Measurements from ENCODE around the gene PHF1.

PHF1 gene

DNA sequence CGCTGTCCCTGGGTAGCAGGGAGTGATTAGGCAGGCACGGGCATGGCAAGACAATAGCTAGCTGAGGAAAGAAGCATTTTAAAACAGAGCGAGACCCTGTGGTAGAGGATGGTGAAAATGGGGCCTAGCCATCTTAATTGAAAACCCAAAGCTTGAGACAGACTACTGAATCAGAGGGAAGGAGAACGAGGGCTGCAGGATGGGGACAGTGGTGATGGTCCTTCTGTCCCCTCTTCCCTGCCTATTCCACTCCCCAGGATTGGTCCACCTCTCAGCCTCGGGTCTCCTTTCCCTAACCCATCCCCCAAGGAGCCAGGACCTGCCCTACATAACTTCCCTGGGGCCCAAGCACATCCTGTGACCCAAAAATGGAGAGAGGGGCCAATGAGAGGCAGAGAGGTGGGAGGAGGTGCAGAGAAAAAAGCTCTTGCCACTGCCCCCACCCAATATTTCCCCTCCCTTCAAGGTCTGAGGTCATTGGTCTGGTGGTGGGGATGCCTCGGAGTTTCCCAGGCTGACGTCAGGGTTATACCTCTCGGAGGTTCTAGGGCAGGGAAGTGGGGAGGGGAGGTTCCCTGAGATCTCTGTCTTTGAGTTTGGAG is 8.0 kb downstream of the PHF1 start:
- no peak for DNase-seq

DNA sequence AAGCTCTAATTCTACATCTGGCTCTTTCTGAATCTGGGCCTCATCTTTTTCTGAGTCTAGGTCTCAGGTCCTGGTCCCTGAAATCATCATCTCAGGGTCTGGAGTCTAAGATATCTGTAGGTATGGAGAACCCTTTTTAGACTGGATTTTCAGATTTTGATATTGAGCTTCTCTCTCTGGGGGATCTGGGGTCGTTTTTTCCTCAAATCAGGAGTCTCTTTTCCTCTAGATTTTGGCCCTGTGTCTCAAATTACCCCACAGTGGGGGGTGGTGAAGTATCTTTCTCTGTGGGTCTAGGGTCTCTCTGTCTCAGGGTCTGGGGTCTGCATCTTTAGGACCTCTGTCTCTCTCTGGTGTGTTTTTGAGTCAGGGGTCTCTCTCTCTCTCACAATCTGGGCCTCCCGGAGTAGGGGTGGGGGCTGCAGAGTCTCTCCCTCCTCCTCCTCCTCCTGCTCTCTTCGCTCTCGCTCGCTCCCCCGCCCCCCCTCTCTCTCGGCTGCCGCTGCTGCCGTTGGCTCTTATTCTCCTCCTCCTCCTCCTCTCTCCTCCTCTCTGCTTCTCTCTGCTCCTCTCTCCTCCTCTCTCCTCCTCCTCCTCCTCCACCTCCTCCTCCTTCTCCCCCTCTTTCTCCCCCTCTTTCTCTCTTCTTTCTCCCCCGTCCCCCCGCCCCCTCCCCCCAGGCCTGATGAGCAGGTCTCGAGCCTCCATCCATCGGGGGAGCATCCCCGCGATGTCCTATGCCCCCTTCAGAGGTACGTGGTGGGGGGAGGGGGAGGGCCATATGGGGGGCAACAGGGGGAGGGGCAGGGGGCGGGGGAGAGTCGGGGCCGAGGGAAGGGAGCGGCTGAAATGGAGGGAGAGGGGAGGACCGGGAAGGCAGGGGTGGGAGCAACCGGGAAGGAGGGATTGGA is 9.0 kb downstream of the PHF1 start, which contains the start of gene SYNGAP1:
Gene SYNGAP1 (plus strand): TSS at position 486 of the 911 bp plus-strand sequence. CDS start 200 bp downstream, at position 686.
- DNase-seq = peak; percentile 77

GRCh38 chr6:33420491-33421343 is 9.9 kb downstream of the PHF1 start:
- peak; percentile 71 for DNase-seq

GRCh38 chr6:33421344-33421643 is 10.5 kb downstream of the PHF1 start:
- DNase-seq = no peak

DNA sequence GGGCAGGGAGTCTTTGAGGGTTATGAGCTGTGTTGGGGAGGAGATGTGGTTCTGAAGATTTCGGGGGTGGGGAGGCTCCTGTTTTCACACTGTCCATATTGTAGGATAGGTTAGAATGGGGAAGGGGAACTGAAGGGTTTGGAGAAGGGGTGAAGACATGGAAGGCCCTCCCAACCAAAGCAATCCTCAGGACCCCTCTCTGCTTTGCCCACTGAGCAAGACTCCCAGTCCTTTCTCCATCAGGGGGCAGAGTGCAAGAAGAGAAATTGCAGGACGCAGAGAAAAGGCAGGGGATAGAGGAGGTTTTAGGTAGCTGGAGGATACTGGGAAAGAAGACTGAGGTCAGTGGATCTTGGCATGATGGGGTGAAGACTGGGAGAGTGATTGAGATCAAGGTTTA is 13.0 kb downstream of the PHF1 start:
- no peak for DNase-seq

- DNase-seq = no peak
Measured at GRCh38 chr6:33424855-33425667, 14.2 kb downstream of the PHF1 start.

DNA sequence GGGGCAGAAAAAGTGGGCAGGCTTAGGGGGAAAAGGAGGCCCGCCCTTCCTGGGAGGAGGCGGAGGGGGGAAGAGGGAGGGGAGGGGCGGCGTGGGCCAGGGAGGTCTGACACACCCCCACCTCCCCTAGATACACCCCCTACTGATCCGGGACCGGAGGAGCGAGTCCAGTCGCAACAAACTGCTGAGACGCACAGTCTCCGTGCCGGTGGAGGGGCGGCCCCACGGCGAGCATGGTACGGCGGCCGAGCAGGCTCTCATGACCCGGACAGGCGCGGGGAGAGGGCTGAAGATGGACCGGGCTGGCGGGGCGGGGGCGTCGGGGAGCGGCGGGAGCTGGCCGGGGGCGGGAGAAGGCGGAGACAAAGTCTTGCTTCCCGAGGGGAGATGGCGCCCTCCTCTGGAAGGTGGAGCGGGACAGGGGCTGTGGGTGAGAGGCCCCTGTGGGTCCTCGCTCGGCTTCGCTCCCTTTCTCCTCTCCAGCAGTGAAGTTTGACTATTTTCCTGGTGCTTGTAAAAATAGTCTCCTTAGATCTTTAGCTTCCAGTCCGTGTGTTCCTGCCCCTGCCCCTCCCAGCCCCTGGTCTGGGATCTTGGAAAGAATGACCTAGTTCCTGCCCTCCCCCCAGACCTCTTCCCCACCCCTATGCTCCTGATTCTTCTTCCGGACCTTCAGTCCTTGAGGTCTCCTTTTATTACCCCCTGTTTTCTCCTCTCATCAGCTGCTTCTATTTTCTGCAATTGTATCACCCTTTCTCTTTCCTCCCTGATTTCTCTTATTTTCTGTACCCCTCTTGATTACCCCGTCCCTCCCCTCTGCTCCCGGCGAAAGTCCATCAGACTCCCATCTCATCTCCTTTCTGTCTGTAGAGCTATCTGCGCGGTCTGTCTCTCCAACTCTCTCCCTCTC is 15.1 kb downstream of the PHF1 start:
- DNase-seq = peak; percentile 95

- DNase-seq = peak; percentile 47
Measured at GRCh38 chr6:33426590-33427511, 16.0 kb downstream of the PHF1 start.

DNA sequence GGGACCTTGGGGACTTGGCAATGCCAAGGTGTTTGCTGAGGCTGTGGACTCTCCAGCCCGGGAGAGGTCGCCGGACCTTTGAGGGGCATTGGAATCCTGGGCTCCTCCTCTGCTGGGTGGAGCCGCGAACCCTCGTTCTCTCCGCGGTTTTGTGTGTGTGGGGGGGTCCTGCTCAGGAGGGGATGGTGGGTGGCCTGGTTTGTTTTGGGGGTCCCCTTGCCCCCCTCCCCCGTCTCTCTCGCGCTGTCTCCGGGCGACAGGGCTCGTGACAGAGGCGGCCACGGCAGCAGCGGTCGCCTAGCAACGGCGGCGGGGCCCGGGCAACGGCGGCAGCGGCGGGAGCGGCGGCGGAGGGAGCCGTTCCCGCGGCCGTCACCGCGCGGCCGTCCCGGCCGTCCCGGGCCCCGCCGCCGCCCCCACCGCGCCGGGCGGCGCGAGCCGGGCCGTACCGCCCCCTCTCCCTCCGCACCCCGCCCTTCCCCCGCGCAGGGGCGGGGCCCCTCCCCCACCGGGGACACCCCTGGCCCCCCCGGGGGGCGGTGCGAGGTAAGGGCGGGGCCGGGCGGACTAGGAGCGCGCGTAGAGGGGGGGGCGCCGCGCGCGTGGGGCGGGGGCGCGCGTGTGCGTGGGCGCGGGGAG is 16.9 kb downstream of the PHF1 start:
- peak; percentile 68 for DNase-seq

DNA sequence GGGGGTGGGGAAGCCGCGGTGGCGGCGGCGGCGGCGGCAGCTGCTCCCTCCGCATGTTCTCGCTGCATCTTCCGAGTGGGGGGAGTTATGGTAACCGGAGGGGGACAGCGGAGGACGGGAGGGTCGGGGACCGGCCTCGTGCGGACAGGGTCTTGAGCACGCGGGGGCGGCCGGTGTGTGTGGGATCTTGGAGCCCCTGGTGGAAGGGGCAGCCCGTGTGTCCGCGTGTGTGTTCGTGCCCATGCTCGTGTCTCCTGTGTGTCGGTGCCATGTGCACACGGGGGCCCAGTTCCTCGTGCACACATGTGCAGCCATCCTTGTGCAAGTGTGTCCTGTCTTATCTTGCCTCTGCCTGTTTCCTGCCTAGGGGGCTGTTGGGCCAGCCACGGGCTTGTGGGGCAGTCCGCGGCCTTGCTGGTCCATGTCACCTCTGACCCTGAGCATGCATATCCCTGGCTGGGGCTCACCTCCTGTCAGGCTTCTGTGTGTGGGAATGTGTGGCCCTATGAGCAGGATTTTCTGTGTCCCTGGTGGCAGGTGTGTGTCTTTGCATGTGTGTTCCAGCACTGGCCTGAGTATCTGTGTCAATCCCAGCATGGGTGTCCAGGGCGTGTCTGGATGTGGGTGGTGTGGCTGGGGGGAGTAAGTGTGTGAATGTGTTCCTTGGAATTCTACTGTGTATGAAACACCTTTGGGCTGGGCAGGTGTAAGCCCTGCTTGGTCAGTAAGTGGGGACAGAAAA is 17.6 kb downstream of the PHF1 start:
- peak; percentile 92 for DNase-seq

DNA sequence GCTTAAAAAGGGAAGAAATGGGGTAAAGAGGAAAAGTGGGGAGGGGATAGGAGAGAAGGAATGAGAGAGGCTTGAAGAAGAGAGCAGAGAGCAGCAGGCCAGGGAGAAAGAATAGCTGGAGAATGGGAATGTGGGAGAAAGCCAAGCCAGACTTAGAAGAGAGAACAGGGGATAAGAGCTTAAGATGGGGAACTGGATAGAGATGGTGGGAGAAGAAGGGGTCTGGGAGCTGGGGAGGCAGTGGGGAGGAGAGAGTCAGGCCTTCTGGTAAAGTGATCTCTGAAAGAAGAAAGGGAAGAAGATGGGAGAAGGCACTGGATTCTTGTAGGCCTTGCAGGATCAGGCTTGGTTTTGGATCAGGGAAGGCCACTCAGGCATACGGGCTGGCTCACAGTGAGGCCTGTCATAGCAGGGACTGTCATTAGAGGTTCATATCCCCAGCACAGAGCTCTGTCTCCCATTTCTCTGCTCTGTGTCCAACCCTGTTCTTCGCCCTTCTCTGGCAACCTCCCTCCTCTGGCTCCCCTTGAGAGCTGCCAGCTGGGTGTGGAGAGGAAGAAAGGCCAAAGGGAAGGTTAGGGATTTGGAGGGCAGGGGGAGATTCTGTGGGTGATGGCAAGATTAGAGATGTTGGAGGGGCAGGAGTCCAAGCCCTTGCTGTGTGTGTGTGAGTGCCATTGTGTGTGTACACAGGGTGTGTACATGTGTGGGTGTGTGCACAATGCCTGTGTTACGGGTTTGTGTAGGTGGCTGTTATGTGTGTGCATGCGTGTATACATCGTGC is 18.3 kb downstream of the PHF1 start:
- DNase-seq = no peak

- DNase-seq = no peak
Measured at GRCh38 chr6:33429750-33430052, 18.9 kb downstream of the PHF1 start.

DNA sequence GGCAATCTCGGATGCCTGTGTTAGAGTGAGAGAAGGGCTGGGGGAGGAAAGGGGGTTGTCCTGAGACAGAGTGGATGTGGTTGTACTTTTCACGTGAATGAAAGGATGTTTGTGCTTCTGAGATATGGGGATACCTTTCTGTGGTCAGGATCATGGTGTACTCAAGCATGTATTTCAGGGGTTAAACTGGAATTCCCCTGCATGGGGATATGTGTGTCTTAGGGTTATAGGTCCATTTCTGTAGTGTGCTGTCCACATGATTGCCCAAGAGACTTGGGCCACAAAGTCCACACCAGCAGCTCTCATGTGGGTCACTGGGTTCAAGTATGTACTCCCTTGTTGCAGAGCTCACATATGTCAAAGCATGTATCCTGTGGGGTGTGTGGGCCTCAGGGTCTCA is 19.5 kb downstream of the PHF1 start:
- DNase-seq = no peak

GRCh38 chr6:33430991-33431879 is 20.4 kb downstream of the PHF1 start:
- peak; percentile 95 for DNase-seq

DNA sequence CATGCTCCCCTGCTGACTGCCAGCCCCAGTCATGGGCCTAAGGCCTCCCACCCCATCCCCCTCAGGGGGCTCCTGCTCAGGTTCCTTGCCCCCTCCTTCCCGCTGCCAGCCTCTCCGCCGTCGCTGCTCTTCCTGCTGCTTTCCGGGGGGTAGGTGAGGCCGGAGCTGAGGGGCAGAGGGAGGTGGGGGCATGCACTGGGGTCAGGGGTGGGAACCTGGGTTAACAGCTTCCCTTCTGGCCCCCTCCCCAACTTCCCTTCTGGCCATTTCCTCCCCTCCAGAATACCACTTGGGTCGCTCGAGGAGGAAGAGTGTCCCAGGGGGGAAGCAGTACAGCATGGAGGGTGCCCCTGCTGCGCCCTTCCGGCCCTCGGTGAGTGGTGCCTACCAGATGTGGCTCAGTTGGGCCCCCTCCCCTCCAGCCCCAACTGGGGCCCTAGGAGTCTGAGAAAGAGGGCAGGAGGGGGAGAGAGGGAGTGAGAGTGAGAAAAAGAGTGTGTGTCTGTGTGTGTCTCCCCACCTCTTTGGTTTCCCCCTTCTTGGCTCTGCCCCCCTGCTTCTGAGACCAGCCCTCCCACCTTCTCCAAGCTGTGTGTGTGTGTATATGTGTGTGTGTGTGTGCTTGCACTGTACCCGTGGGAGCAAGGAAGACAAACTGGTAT is 21.2 kb downstream of the PHF1 start:
- DNase-seq = peak; percentile 63

DNA sequence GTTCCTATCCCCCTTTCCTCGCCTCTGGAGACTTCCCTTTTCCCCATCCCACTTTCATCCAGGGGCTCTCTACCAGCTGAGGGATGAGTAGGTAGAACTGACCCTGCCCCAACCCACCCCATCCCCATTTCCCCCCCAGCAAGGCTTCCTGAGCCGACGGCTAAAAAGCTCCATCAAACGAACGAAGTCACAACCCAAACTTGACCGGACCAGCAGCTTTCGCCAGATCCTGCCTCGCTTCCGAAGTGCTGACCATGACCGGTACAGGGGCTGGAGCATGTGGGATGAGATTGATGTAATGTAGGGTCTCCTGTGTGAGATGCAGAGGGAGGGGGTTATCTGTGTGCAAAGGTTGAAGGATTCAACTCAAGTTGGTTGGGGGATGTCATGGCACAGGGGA is 21.7 kb downstream of the PHF1 start:
- DNase-seq = no peak

Data from hematopoietic multipotent progenitor cell treated with erythropoietin and hydrocortisone succinate and interleukin-3 and kit ligand, for 4 days (in vitro differentiated cells).